Memory B cell (primary cell): ENCODE measurements around the gene GNPAT.

ENCODE experiments used
- ATAC-seq: fragments of 150-1000 bp; cut with Tn5 transposase; 2 replicates; pipeline ENCODE4 v1.10.0; 2021; ENCODE audit warnings: low read depth, mild to moderate bottlenecking, moderate library complexity
- DNase-seq, 2 donors: peaks; one replicate each; pipeline ENCODE4 v3.0.0; 2022; ENCODE audit warnings: low spot score in 2 of 2
- H3K27ac Mint-ChIP-seq: one replicate; pipeline ENCODE4 v1.8.0; 2022; ENCODE audit warnings: mild to moderate bottlenecking, moderate library complexity, mixed read lengths
- H3K27me3 Mint-ChIP-seq: one replicate; pipeline ENCODE4 v1.8.0; 2022; ENCODE audit warnings: mixed read lengths
- H3K36me3 Mint-ChIP-seq: one replicate; pipeline ENCODE4 v1.8.0; 2022; ENCODE audit warnings: mild to moderate bottlenecking, mixed read lengths
- H3K4me1 Mint-ChIP-seq: one replicate; pipeline ENCODE4 v1.8.0; 2022; ENCODE audit warnings: mixed read lengths
- H3K4me3 Mint-ChIP-seq: one replicate; pipeline ENCODE4 v1.8.0; 2022; ENCODE audit warnings: mild to moderate bottlenecking, moderate library complexity, mixed read lengths
- H3K9me3 Mint-ChIP-seq: one replicate; pipeline ENCODE4 v1.8.0; 2022; ENCODE audit warnings: mixed read lengths

GNPAT gene

DNA sequence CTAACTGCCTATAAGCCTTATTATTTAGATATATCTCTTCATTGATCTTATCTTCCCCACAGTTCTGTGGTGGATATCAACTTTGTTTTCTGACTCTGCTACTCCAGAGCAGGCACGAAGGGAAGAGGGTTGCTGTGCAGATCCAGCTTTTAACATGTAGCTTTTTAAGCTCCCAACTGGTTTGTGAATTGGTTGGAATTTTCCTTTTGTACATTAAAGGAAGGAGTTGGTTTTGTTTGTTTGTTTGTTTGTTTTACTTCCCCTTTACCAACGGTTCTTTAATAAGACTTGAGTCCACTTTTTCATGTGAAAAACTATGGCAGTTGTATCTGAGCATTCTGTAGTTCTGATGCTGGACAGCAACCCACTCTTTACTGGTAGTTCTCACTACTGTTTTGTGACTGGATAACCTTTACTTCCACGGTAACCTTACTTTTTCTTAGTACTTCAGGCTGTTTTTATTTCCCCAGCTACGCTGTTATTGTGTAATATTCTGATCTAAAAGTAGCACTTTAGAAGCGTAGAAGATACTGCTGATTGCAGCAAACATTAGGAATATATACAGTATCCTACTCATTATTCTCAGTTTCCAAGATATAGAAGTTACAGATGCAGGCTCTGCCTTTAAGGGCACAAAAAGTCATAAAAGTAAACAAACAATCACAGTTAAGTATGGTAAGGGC, 1.6 kb downstream of the GNPAT start:
- Mint-ChIP-seq H3K9me3 (no peaks in the 10 kb centered on the region), H3K27me3 (no peaks in the 10 kb centered on the region), H3K27ac (no peak overlapping the region), H3K36me3 (peaks cover 18% of the 10 kb centered on the region), H3K4me3 (peak overlapping the region; percentile 96), H3K4me1 (peaks cover 37% of the 10 kb centered on the region)
- no peak for DNase-seq
- ATAC-seq = no peak

DNA sequence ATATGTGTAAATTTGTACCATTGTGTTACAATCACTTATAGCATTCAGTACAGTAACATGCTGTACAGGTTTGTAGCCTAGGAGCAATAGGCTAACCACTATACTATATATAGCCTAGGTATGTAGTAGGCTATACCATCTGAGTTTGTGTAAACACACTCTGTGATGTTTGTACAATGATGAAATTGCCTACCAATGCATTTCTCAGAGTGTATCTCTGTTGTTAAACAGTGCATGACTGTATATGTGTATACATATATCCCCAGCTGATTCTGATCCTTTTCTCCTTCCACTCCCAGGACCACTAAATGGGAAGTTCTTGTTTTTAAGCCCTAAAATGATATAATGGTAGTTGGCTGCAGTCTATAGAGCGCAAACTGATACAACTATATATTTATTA, 7.8 kb downstream of the GNPAT start:
- no peaks in the 10 kb centered on the region for H3K9me3 Mint-ChIP-seq
- no peak for DNase-seq
- no peak overlapping the region for H3K4me3 Mint-ChIP-seq
- no peaks in the 10 kb centered on the region for H3K27me3 Mint-ChIP-seq
- no peak for ATAC-seq
- H3K36me3 Mint-ChIP-seq = peaks cover 26% of the 10 kb centered on the region
- no peak overlapping the region for H3K27ac Mint-ChIP-seq
- H3K4me1 Mint-ChIP-seq = peaks cover 16% of the 10 kb centered on the region

DNA sequence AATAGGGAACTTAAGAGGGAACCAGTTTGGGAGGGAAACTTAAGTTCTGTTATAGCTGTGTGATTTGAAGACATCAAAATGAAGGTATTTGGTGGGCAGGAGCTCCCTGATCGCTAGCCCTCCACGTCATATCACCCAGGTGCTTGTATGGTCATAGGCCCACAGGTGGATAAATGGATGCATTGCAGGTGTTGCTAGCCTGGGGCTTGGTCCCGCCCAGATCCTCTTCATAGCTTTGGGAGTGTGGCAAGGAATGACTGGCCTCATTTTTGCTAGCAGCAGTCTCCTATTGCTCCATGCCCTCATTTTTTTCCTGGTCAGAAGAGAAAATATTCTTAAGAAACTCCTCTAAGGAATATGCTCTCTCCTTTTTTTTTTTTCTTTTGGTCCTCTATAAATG, 11.3 kb downstream of the GNPAT start:
- Mint-ChIP-seq H3K4me3 (no peak overlapping the region), H3K36me3 (peaks cover 39% of the 10 kb centered on the region)

DNA sequence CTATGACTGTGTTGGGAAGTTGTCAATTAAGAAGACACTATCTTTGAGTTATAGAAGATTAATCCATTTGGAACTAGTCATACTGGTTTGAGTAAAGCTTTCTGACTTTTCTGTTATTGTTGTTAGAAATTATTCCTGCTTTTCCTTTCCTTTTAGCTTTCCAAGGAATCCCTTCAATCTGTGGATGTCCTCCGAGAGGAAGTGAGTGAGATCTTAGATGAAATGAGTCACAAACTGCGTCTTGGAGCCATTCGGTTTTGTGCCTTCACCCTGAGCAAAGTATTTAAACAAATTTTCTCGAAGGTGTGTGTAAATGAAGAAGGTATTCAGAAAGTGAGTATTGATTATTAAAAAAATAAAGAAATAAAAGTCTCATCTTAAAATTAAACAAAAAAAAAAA, 19.3 kb downstream of the GNPAT start:
- H3K4me1 Mint-ChIP-seq = peaks cover 4% of the 10 kb centered on the region
- no peak overlapping the region for H3K4me3 Mint-ChIP-seq
- H3K27me3 Mint-ChIP-seq = no peaks in the 10 kb centered on the region
- peaks cover 45% of the 10 kb centered on the region for H3K36me3 Mint-ChIP-seq
- H3K27ac Mint-ChIP-seq = no peak overlapping the region
- peaks cover 3% of the 10 kb centered on the region for H3K9me3 Mint-ChIP-seq
- ATAC-seq (no peak), DNase-seq (no peak)

More for the DNA sequence above, 11.3 kb downstream of the GNPAT start:
- DNase-seq = no peak
- peak overlapping the region; percentile 32 for H3K27ac Mint-ChIP-seq
- peaks cover under 1% of the 10 kb centered on the region for H3K9me3 Mint-ChIP-seq
- ATAC-seq = no peak
- no peaks in the 10 kb centered on the region for H3K27me3 Mint-ChIP-seq
- H3K4me1 Mint-ChIP-seq = peaks cover 6% of the 10 kb centered on the region

- ATAC-seq (no peak), DNase-seq (no peak)
- H3K4me1 Mint-ChIP-seq = peaks cover 2% of the 10 kb centered on the region
- no peaks in the 10 kb centered on the region for H3K27me3 Mint-ChIP-seq
- H3K9me3 Mint-ChIP-seq = no peaks in the 10 kb centered on the region
- no peak overlapping the region for H3K27ac Mint-ChIP-seq
- H3K36me3 Mint-ChIP-seq = peaks cover 38% of the 10 kb centered on the region
- no peak overlapping the region for H3K4me3 Mint-ChIP-seq
Measured at GRCh38 chr1:231264642-231265041, 23.6 kb downstream of the GNPAT start.

DNA sequence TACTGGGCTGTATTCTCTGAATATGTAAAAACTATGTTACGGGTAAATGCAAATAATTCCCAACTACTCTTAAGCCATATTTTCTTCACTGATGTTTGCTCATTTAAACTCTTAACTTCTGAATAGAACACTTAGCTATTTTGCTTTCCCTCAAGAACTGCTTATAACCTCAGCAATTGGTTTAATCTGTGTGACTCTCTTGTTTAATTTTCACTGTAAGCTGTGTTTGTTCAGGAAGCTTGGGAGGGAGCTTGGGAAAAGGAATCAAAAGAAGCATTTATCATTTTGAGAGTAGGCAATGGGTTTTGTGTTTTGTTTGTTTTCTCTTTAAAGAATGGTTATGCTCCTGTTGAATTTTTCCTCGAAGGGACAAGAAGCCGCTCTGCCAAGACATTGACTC, 24.4 kb downstream of the GNPAT start:
- Mint-ChIP-seq H3K4me1 (peaks cover 2% of the 10 kb centered on the region), H3K9me3 (no peaks in the 10 kb centered on the region), H3K27me3 (no peaks in the 10 kb centered on the region), H3K4me3 (no peak overlapping the region), H3K36me3 (peaks cover 34% of the 10 kb centered on the region), H3K27ac (no peak overlapping the region)
- ATAC-seq = no peak
- no peak for DNase-seq

- H3K27ac Mint-ChIP-seq = no peak overlapping the region
- peaks cover 30% of the 10 kb centered on the region for H3K36me3 Mint-ChIP-seq
- H3K27me3 Mint-ChIP-seq = no peaks in the 10 kb centered on the region
- no peak overlapping the region for H3K4me3 Mint-ChIP-seq
- ATAC-seq = no peak
- H3K9me3 Mint-ChIP-seq = no peaks in the 10 kb centered on the region
- DNase-seq = no peak
- peaks cover 2% of the 10 kb centered on the region for H3K4me1 Mint-ChIP-seq
Measured at GRCh38 chr1:231266811-231267322, 25.9 kb downstream of the GNPAT start.

GRCh38 chr1:231272173-231272572, 31.2 kb downstream of the GNPAT start:
- Mint-ChIP-seq H3K36me3 (peaks cover 41% of the 10 kb centered on the region), H3K27ac (no peak overlapping the region), H3K4me1 (no peaks in the 10 kb centered on the region), H3K9me3 (no peaks in the 10 kb centered on the region), H3K27me3 (no peaks in the 10 kb centered on the region), H3K4me3 (no peak overlapping the region)
- no peak for DNase-seq
- no peak for ATAC-seq

- DNase-seq (no peak), ATAC-seq (no peak)
- Mint-ChIP-seq H3K9me3 (no peaks in the 10 kb centered on the region), H3K27me3 (no peaks in the 10 kb centered on the region), H3K27ac (no peak overlapping the region), H3K4me1 (no peaks in the 10 kb centered on the region), H3K4me3 (no peak overlapping the region), H3K36me3 (peaks cover 40% of the 10 kb centered on the region)
Measured at GRCh38 chr1:231272880-231273279, 31.9 kb downstream of the GNPAT start.

DNA sequence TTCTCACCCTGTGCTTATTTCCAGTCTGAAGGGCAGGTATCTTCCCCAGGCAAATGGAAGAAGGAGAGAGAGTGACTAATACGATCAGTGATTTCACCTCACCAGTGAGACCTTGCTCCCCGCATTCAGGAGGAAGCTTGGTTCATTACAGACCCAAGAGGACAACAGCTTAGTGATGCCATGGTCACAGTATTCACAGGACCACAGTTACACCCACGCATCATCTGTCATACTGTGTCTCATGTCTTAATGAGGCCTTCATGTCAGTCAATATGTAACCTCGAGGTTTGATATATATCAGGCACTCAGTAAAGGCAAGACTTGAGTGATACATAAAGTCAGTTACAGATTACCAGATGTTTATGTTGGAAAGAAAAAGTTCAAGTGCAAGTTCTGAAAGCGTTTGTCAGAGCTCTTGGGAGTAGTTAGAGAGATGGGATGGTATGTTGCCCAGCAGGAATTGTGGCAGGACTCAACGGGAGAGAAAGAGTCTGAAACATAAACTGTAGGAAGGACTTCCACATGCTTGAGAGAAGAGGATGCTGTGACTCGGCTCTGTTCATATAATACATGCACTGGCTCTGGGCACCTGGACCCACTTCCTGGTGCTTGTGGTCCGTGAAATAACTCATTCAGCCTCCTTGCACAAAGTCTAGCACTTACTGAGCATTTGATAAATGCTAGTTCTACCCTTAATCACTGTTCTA, 33.3 kb downstream of the GNPAT start:
- H3K36me3 Mint-ChIP-seq = peaks cover 39% of the 10 kb centered on the region
- no peaks in the 10 kb centered on the region for H3K4me1 Mint-ChIP-seq
- no peak for DNase-seq
- H3K4me3 Mint-ChIP-seq = no peak overlapping the region
- no peak overlapping the region for H3K27ac Mint-ChIP-seq
- no peak for ATAC-seq
- H3K27me3 Mint-ChIP-seq = no peaks in the 10 kb centered on the region
- H3K9me3 Mint-ChIP-seq = no peaks in the 10 kb centered on the region

- Mint-ChIP-seq H3K36me3 (peaks cover 31% of the 10 kb centered on the region), H3K27me3 (no peaks in the 10 kb centered on the region), H3K9me3 (no peaks in the 10 kb centered on the region), H3K4me1 (no peaks in the 10 kb centered on the region), H3K27ac (no peak overlapping the region), H3K4me3 (no peak overlapping the region)
- DNase-seq (no peak), ATAC-seq (no peak)
Measured at GRCh38 chr1:231278100-231278790, 37.2 kb downstream of the GNPAT start.

GRCh38 chr1:231279081-231279480, 38.1 kb downstream of the GNPAT start:
- Mint-ChIP-seq H3K9me3 (no peaks in the 10 kb centered on the region), H3K4me3 (no peak overlapping the region), H3K4me1 (no peaks in the 10 kb centered on the region), H3K27ac (no peak overlapping the region), H3K27me3 (no peaks in the 10 kb centered on the region), H3K36me3 (peaks cover 30% of the 10 kb centered on the region)
- ATAC-seq = no peak
- DNase-seq = no peak

DNA sequence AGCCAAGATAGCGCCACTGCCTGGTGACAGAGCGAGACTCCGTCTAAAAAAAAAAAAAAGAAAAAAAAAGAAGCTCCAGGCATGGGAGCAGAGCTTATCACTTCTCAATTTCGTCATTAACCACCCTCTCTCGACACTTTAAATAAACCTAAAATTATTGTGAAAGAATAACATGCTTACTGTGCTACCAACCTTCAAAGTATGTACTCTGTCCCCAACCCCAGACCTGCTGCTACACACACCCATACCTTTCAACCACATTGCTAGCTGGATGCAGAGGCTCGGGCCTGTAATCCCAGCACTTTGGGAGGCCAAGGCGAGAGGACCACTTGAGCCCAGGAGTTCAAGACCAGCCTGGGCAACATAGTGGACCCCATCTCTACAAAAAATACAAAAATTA, 38.7 kb downstream of the GNPAT start:
- no peaks in the 10 kb centered on the region for H3K27me3 Mint-ChIP-seq
- no peak for DNase-seq
- peaks cover 26% of the 10 kb centered on the region for H3K36me3 Mint-ChIP-seq
- no peak for ATAC-seq
- H3K4me1 Mint-ChIP-seq = no peaks in the 10 kb centered on the region
- H3K4me3 Mint-ChIP-seq = no peak overlapping the region
- H3K9me3 Mint-ChIP-seq = no peaks in the 10 kb centered on the region
- H3K27ac Mint-ChIP-seq = no peak overlapping the region

- Mint-ChIP-seq H3K36me3 (no peaks in the 10 kb centered on the region), H3K9me3 (no peaks in the 10 kb centered on the region), H3K4me1 (no peaks in the 10 kb centered on the region), H3K27ac (no peak overlapping the region), H3K4me3 (no peak overlapping the region), H3K27me3 (no peaks in the 10 kb centered on the region)
- ATAC-seq (no peak), DNase-seq (no peak)
Measured at GRCh38 chr1:231284441-231284840, 43.4 kb downstream of the GNPAT start.
